GM20431 (cell line): ENCODE measurements around the gene ANGEL2.
"Not testable (repeated sequence)": the region's sequence is repeated elsewhere in the genome, so short reads cannot be mapped to it uniquely, and the experiment has no call there.

Experiments used
- in situ Hi-C: fragments of 300-500 bp; cut with MseI, MboI; formaldehyde crosslinking; loops from one replicate; pipeline ENCODE4 v1.15.0; 2020; ENCODE audit warnings: low sequenced_read_pairs; ENCODE audit not compliant: unreplicated experiment

The ANGEL2 gene

DNA sequence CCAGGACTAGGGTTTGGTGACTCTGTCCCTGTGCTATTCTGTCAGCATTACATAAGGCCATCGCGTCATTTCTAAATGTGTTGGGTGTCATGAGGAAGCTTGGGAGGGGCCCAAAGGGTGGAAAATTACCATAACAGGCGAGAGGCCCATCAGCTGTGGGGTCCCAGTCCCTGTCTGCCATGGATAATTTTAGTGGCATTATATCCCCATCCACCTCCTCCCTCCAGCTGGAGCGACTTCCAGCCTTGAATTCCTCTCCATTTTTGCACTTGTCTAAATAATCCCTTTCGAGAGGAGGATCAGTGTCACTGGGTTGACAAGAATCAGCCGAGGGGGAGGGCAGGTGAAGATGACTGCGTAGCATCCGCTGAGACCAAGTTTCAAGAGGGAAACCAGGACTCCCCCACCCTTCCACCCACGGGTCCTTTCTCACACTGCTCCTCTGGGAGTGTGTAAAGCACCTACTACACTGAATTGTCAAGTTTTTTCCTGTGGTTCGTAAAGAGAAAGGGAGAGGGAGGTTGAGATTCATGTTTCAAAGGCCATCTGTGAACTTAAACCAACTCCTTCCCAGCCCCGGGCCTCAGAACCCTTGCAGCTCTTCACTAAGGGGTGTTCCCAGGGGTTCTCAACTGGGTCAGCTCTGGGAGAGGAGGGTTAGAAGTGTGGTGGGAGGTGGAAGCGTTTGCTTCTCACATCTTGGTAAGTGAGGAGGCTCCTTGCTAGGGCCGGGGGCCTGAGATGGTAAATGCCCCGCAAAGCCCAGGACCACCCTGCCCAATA, 36.1 kb downstream of the ANGEL2 start:
- in situ Hi-C loops = loop anchor here (25.0 kb wide), 1 partner anchor 517 kb away; no protein-coding TSS in a partner anchor

DNA sequence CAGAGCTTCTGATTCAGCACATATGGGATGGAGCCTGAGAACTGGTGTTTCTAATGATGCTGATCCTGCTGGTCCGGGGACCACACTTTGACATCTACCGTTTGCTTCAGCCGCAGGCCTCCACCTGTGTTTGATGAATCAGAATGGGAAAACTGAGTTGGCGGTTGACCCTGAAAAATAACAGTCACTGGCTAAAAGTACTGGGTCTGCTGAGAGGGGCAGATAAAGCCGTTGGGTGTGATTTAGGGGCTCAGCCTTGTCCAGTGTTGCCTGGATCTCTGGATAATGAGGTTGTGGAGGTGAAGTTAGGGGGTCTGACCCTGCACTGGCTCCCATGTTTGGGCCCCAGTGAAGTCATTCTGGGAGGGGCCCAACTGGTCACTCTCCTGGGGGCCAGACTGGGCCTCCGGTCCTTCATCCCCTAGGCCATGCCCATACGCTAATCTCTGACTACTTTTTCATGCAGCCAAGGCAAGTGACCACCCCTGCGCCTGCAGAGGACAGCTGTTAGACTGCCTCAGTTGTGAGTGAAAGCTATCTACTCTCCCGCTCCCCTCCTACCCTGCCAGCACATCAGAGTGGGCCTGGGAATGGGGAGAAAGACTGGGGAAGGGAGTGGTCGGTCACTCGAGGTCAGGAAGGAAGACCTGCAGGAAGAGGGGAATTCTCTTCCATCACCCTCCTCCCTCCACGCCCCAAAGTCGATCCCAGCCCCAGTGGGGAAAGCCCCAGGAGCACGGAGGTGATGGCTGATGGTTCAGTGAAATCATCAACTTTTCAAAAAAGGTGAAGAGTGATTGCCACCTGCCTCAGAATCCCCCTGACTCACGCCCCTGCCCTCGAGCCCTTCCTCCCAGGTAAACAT, 37.7 kb downstream of the ANGEL2 start:
- in situ Hi-C loops = loop anchor here (25.0 kb wide), 1 partner anchor 516 kb away; no protein-coding TSS in a partner anchor

DNA sequence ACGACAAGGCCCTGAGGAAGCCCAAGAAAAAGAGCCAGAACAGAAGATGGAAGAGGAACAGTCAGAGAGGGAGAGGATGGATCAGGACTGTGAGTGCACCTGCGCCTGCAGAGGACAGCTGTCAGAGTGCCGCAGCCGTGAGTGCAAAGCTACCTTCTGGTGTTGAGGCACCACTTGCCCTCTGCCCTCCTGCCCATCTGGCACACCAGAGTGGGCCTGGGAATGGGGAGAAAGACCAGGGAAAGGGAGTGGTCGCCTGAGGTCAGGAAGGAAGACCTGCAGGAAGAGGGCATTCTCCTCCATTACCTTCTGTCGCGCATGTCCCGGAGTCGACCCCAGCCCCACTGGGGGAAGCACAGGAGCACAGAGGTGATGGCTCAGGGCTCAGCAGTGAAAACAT, 39.1 kb downstream of the ANGEL2 start:
- in situ Hi-C loops = loop anchor here (25.0 kb wide), 1 partner anchor 514 kb away; no protein-coding TSS in a partner anchor

DNA sequence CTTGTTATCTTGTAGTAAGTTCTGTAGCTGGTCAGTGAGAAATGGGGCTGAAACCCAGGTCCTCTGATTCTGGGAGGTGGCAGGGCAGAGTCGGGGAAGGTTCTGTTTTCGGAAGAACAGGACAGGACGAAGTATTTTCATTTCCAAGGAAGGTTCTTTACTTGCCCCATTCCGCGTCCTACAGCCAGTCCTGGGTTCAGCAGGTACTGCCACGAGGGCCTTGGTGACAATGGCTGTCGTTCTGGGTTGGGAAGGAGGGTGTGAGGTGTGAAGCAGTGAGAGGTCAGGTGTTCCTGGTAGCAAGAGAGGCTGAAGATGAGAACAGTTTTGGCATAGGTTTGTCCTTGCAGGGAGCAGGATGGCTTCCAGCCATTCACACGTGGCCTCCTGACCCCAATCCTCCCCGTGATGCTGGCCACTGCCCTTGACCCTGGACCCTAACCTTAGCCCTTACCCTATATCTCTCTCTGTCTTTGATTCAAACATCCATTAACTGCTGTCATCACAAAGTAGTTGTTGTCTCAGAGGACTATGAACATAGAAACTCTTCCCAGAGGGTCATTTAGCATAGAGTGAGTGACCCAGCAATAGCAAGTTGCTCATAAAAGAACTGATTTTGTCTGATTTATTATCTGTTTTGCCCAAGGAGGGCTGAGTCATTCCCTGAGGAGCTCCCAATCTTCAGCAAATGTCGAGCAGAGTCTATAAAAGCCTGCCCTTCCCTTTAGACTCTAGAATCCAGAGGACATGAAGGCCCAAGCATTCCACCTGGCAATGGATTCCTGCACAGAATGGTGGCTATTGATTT, 40.4 kb downstream of the ANGEL2 start:
- in situ Hi-C loops = loop anchor here (25.0 kb wide), 1 partner anchor 513 kb away; no protein-coding TSS in a partner anchor

DNA sequence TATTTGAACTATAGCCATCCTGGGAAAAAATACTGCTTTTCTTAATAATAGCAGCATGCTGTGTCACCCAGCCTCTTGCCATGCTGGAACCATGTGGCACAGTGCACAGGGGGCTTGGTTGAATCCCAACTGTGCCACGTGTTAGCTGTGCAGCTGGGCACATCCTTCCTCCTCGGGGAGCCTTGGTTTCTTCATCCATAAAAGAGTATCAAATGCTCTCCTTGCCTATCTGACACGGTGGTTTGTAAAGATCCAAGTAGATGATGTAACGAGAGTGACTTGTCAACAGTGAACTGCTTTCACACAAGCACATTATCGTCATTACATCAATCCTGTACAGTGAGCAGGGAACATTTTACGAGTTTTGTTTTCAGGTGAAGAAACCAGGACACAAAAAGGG, 41.0 kb downstream of the ANGEL2 start:
- in situ Hi-C loops = loop anchor here (25.0 kb wide), 1 partner anchor 512 kb away; no protein-coding TSS in a partner anchor

DNA sequence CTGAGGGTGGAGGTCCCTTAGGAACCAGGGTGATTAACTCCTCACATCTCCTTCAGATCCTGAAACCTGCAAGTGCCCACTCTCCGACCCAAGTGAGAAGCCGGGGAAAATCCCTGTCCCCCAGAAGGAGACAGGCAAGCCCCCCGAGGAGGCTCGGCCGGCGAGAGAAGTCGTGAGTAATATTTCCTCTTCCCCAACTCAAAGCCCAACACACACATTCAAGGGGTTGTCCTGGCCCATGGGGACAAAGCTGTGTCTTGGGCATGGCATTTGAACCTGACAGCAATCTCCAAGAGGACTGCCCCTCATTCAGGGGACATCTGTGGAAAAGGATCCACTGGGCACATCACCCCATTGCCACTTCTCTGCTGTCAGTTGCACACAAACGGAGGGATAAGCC, 41.8 kb downstream of the ANGEL2 start:
- in situ Hi-C loops = no loop called here

DNA sequence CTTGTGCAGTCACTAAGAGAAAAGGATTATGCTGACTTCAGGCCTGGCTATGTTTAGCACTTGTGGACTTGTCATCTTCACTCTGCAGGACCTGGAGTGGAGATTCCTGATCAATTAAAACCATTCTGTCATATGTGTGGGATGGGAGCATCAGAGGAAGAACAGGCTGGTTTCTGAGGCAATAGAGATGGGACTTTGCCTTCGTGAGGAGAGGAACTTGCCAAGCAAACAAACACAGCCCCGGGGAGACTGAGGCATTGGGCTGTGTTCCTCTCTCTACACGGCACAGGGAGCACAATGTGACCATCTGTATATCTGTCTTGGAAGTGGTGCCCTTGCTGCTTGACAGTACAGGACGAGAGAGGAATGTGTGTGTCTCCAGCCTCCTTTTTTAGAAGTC, 42.2 kb downstream of the ANGEL2 start:
- in situ Hi-C loops = no loop called here

DNA sequence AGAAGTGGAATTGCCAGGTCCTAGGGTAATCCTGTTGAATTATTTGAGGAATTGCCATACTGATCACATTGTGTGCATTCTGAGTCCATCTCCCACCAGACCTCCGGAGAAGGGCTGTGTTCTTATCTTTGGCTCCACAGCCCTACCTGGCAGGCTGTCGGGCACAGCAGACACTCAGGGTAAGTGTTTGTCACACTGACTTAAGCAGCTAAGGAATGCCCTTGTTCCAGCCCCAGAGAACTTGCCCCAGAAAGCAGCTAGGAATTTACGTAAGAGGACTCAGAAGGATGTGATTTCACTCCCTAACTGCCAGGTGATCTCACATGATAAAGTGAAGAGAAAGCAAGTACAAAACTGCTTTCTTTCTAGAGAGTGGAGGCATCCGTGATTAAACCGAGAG, 44.4 kb downstream of the ANGEL2 start:
- in situ Hi-C loops = no loop called here

DNA sequence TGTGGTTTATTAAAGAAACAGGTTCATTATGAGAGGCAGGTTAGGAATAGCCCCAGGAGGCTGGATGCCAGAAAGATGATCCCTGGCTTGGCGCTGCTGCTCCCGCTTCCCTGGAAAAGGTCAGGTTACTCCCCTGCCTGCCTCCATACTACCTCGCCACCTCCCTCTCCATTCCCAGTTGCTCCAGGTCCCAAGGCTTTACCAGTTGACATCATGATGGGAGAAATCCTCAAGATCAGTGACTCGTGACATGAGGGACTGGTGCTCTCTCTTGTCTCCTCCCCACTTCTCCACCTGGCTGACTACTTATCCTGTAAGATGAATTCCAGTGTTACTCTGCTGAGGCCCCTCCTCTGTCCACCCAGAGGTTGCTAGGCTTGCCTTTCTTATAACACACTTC, 45.6 kb downstream of the ANGEL2 start:
- in situ Hi-C loops = no loop called here

DNA sequence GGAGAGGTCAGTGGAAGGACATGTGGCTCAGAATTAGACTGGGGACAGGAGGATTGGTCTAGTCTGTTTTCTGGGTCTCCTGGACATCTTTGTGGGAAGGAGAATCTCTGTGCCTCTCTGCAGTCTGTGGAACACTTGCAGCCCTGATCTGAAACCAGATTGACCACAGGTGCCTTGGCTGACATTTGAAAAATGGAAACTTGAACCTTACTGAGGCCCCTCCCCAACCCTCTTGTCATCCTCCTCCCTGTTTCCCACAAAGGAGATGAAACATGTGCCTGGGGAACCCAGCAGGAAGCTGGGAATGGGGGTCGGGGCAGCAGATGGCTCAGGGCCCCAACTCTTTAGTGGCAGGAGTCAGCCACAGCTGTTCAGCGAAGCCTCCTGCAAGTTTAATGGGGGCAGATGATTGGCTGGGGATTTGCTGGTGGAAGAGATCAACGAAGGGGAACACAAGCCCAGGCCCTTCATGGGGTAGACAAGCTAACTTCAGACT, 47.3 kb downstream of the ANGEL2 start:
- in situ Hi-C loops = no loop called here

DNA sequence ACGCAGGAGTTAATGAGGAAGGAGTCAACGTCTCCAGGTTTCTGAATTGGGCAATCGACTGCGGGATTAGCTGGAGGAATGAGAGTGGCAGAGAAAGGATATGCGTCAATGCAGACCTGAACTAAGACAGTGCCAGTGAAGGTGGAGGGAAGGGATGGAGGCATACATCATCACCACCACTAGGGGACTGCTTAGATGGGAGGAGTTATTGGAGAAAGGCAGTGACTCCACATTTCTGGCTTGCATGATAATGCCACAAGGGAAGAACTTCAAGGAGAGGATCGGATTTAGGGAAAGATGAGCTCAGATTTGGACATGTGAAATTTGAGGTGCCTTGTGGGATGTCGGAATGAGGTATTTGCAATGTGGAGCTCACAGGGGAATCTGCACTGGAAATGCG, 47.9 kb downstream of the ANGEL2 start:
- in situ Hi-C loops = no loop called here

DNA sequence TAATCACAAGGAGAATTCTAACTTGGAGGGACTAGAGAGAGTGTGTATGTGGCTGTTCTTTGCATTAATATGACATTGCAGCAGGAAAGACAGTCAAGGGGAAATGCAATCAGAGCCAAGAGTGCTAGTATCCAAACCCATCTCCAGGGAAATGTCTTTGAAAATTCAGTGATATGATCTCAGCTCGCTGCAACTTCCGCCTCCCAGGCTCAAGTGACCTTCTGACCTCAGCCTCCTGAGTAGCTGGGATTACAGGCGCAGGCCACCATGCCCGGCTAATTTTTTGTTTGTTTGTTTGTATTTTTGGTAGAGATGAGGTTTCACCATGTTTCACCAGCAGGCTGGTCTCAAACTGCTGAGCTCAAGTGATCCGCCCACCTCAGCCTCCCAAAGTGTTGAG, 49.1 kb downstream of the ANGEL2 start:
- in situ Hi-C loops = no loop called here

DNA sequence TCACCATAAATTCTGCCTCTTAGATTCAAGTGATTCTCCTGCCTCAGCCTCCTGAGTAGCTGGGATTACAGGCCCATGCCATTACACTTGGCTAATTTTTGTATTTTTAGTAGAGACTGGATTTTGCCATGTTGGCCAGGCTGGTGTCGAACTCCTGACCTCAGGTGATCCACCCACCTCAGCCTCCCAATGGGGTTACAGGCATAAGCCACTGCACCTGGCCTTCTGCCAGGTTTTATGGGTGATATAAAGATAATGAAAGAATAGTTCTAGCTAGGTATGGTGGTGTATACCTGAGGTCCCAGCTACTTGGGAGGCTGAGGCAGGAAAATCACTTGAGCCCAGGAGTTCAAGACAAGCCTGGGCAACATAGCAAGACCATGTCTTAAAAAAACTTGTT, 50.7 kb downstream of the ANGEL2 start:
- in situ Hi-C loops = not testable (repeated sequence)

DNA sequence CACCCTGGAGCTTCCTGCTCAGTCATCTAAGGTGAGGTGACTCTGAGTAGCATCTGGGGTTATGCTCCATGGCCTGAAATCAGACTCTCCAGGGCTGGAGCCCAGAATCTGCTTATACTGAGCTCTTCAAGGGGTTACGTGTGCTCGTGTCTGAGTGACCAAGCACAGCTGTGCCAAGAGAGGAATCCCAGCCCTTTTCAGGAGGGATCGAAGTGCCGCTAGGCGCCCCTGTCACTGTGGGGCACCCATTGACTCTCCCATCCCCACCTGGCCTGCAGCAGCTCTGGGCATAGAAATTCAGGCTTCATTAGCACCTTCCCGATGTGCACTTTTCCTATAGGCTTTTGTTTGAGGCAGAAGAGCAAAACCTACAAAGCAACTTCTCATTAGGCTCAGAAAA, 51.6 kb downstream of the ANGEL2 start:
- in situ Hi-C loops = no loop called here

DNA sequence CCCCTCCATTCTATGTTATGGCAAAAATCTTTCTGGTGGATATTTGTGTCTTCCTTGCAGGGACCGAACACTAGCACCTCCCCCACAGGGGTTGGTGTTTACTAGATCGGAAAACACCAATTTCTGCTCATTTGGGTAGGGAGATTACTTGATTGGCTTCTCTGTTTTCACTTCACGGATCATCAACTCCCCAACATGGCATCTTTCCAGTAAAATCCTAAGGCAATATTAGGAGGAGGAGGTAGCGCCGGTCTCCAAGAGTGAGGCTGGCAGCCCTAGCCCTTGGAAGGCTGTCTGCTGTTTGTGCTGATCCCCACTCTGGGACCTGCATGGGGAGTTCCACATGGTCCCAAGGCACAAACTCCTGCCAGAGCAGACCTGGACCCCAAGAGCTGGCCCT, 53.2 kb downstream of the ANGEL2 start:
- in situ Hi-C loops = no loop called here

DNA sequence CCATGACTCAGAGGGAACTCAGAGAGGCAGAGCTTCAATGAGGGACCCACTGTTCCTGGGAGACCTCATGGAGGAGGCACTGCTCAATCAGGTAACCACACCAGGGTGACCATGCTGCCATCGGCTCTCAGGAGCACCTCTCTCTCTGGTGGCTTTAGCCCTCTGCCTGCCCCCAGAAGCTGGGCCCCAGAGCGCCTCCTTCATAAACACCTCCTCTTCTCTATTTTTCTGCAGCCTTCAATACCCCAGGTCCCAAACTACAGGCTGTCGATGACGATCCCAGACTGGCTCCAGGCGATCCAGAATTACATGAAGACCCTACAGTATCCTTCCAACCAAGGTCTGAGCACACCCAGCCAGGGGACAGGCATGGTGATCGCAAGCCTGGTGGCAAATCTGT, 54.7 kb downstream of the ANGEL2 start:
- in situ Hi-C loops = no loop called here

DNA sequence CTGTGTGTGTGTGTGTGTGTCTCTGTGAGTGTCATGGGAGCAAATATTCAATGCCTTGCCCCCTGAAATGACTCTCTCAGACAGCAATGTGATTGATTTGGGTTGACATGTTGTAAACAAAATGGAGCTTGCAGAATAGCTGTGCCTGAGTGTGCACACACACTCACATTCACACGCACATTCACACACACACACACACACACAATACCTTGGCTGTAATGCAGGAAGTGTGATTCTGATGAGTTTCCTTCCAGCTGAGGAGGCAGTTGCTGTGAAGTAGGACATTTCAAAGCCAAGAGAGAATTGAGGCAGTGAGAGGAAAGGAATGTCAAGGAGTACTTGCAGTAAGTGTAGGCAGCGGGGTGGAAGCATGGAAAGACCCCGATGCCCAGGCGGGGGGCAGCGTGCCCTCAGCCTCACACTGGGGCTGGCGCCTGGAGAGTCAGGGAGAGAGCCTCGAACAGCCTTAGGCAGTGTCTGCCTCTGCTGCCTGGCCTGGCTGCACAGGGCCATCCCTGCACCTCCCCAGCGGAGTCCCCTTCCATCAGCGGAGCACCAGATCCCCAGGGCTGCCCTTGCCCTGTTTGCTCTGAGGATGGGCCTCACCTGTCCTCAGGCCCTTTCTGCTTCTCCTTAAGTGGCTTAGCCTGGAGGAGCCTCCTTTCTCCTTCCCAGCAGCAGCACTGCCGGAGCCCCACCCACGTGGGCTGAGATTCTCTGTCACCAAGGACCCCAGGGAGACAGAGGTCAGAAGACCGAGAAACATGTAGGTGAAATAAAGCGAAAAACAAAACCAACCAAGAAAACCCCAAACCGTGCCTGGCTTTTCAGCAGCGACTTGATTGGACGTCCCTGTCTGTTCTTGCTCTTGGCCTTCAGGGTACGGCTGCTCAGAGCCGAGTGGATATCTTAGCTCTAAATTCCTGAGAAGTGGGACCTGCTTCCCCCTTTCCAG, 56.1 kb downstream of the ANGEL2 start:
- in situ Hi-C loops = no loop called here

DNA sequence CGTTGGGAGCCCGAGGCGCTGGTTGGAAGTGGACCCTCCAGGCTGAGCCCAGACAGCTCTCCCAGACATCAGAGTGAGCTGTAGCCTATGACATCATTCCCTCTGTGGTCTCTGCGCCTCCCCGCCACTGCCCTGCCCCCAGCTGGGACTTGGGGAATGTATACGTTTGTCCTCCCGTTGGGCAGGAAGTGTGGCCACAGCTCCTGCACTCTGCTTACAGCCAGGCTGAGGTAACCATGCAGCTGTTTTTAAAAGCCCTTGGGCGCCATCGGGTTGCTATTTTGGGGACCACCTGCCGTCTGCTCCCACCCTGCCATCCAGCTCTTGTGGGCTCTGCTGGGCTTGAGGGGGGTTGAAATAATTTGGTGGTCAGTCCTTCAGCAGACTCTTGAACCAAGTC, 57.5 kb downstream of the ANGEL2 start:
- in situ Hi-C loops = no loop called here

DNA sequence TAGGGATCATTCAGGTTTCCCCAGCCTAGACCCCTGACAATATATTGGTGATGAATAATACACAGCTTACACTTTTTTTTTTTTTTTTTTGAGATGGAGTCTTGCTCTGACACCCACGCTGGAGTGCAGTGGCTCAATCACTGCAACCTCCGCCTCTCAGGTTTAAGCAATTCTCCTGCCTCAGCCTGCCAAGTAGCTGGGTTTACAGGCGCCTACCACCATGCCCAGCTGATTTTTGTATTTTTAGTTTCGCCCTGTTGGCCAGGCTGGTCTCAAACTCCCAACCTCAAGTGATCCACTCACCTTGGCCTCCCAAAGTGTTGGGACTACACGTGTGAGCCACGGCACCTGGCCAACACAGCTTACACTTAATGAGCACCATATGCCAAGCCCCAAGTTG, 58.1 kb downstream of the ANGEL2 start:
- in situ Hi-C loops = no loop called here
